ENCODE data around the gene JAKMIP3. TPM values are rescaled to one million over a fixed set of nuclear protein-coding genes. Genes with fewer than 3 reads are reported as not detected.

JAKMIP3 gene
- total RNA-seq, 1 experiment from 2014 or later = 0.17 TPM

- TF ChIP-seq TCF7L2 (IDR thresholded peaks at IDR 0.05; ENCODE audit: borderline replicate concordance, extremely low read depth, insufficient read depth, insufficient read length) (no peak), EZH2phosphoT487 (IDR thresholded peaks at IDR 0.05; ENCODE audit: borderline replicate concordance) (no peak)
These were observed 10.3 kb downstream of the JAKMIP3 start (continued) for GRCh38 chr10:132075909-132076577.

- intact Hi-C loops (cut with micrococcal nuclease) = no loop called here
- ChIA-PET POLR2A (no interaction called here), RAD21 (ENCODE audit: low non-redundant PET in 1 of 2, low total read pairs in 2 of 2, uncharacterized antibody in 2 of 2, unreplicated experiment in 2 of 2) (no interaction called here), CTCF (no interaction called here)
- ATAC-seq (no peak), DNase-seq (ENCODE audit: low read depth, low spot score) (no peak)
- H3K36me3 ChIP-seq (ENCODE audit: control insufficient read depth in 1 of 2, insufficient read depth in 2 of 2, low read length in 2 of 2) = no peaks in the 10 kb centered on the region
- H3K9me3 ChIP-seq (ENCODE audit: control insufficient read depth in 1 of 2, insufficient read depth in 1 of 2, low read depth in 1 of 2, low read length in 2 of 2) = no peaks in the 10 kb centered on the region
- no peaks in the 10 kb centered on the region for H3K27me3 ChIP-seq (ENCODE audit: insufficient read depth, low read length)
- no peaks in the 10 kb centered on the region for H3K9me2 ChIP-seq (ENCODE audit: insufficient read depth)
- no peak for TF ChIP-seq EZH2phosphoT487 (IDR thresholded peaks at IDR 0.05; ENCODE audit: borderline replicate concordance)
- no peak for TF ChIP-seq ATF3 (IDR thresholded peaks at IDR 0.05)
- no peak for TF ChIP-seq EZH2 (IDR thresholded peaks at IDR 0.05)
- no peak for TF ChIP-seq YY1 (IDR thresholded peaks at IDR 0.05; ENCODE audit: extremely low read depth, insufficient replicate concordance, low read depth, low read length)
- no peak for TF ChIP-seq CEBPB (IDR thresholded peaks at IDR 0.05; ENCODE audit: low read depth)
- no peak for TF ChIP-seq SIN3A (IDR thresholded peaks at IDR 0.05; ENCODE audit: low read depth)
- no peak for TF ChIP-seq REST (IDR thresholded peaks at IDR 0.05; ENCODE audit: low read depth)
- no peak for TF ChIP-seq ELF1 (IDR thresholded peaks at IDR 0.05; ENCODE audit: borderline replicate concordance, low read depth)
- TF ChIP-seq SP1 (IDR thresholded peaks at IDR 0.05; ENCODE audit: low read depth) = no peak
- TF ChIP-seq ZBTB33 (IDR thresholded peaks at IDR 0.05; ENCODE audit: extremely low read depth, insufficient replicate concordance, low read length) = no peak
- no peak for TF ChIP-seq RAD21 (IDR thresholded peaks at IDR 0.05; ENCODE audit: low read depth)
- TF ChIP-seq POLR2AphosphoS5 (IDR thresholded peaks at IDR 0.05; ENCODE audit: low read depth, low read length) = no peak
- H4K20me1 ChIP-seq (ENCODE audit: insufficient read depth) = no peaks in the 10 kb centered on the region
- H2AFZ ChIP-seq (ENCODE audit: low read depth, low read length, poor library complexity, severe bottlenecking) = no peak overlapping the region
- H3K27ac ChIP-seq (ENCODE audit: low read depth, low read length) = no peak overlapping the region
- H3K4me3 ChIP-seq (replicated peaks in 1 of 2; ENCODE audit: low read depth in 1 of 2, low read length in 2 of 2) = no peak overlapping the region
- H3K4me2 ChIP-seq (ENCODE audit: low read length) = no peak overlapping the region
- no peaks in the 10 kb centered on the region for H3K79me2 ChIP-seq (ENCODE audit: insufficient read depth, low read length)
- H3K4me1 ChIP-seq (ENCODE audit: control insufficient read depth in 1 of 2, insufficient read depth in 2 of 2, low read length in 2 of 2) = no peaks in the 10 kb centered on the region
- no peak overlapping the region for H3K9ac ChIP-seq (ENCODE audit: low read length)
- BruUV-seq (replicated peaks) = no TSS peak
These were observed 10.9 kb downstream of the JAKMIP3 start for GRCh38 chr10:132076578-132077081.
